Esophagus squamous epithelium (tissue), 5 donors: ENCODE data around the gene PIBF1. TPM values are rescaled to one million over a fixed set of nuclear protein-coding genes. Genes with fewer than 3 reads are reported as not detected.
A peak's percentile ranks its signal among the peaks of the same experiment; 100 is the strongest.

Source experiments
- DNase-seq: peaks from one replicate; lab custom pipeline; 2025; lab: John Stamatoyannopoulos, UW
- H3K27ac ChIP-seq, 4 donors: fragments of 200-600 bp; sonication (generic); one replicate each; pipeline ENCODE4 v1.5.1; 2016 to 2019; ENCODE audit warnings: mild to moderate bottlenecking in 1 of 4
- H3K27me3 ChIP-seq, 4 donors: fragments of 200-600 bp; sonication (generic); 1 replicate in 3 of 4; 2 replicates in 1 of 4; pipeline versions ENCODE4 v1.5.1 to v1.6.0; 2017 to 2021; ENCODE audit warnings: antibody characterized with exemption in 1 of 4
- H3K36me3 ChIP-seq, 3 donors: fragments of 200-600 bp; sonication (generic); one replicate each; pipeline ENCODE4 v1.5.1; 2016 to 2019
- H3K4me1 ChIP-seq, 3 donors: fragments of 200-600 bp; sonication (generic); one replicate each; pipeline ENCODE4 v1.5.1; 2017 to 2019
- H3K4me3 ChIP-seq, 4 donors: fragments of 200-600 bp; sonication (generic); 1 replicate in 3 of 4; 2 replicates in 1 of 4; pipeline ENCODE4 v1.5.1; 2016 to 2019; ENCODE audit warnings: mild to moderate bottlenecking in 2 of 4, moderate library complexity in 1 of 4
- H3K9me3 ChIP-seq, 3 donors: fragments of 200-600 bp; sonication (generic); one replicate each; pipeline ENCODE4 v1.5.1; 2016 to 2019
- POLR2A ChIP-seq, 4 donors: fragments of 450-650 bp; IDR thresholded peaks; one replicate each; pipeline ENCODE4 v1.6.1; 2017; ENCODE audit warnings: antibody characterized with exemption in 4 of 4, mild to moderate bottlenecking in 4 of 4, moderate library complexity in 3 of 4
- WGBS, 2 donors: methylation state at CpG; one replicate each; pipeline ENCODE4 v1.1.5; 2018; 5-methylcytosine and 5-hydroxymethylcytosine counted together
- intact Hi-C: fragments of 100-400 bp; cut with DNase I; formaldehyde crosslinking; loops from one replicate; pipeline ENCODE4 v1.15.0; 2022
- total RNA-seq, 4 donors: library from RNA; depleted of rRNA; stranded (reverse); fragments of >200 nt; gene quantifications; one replicate each; pipeline ENCODE4 v1.1.0, GENCODE V29; 2016
- TF ChIP-seq, protein P1 (sequence below), 6 experiments: fragments of 450-650 bp in 4 of 6; fragments of 200-600 bp in 2 of 6; sonication (generic) in 2 of 6; IDR thresholded peaks; one replicate each; pipeline ENCODE4 v1.5.1; 2016 to 2019; ENCODE audit warnings: antibody characterized with exemption in 6 of 6, mild to moderate bottlenecking in 4 of 6, moderate library complexity in 4 of 6
- donor health status: DM: yes; HTN: yes; CAD: no.

Gene PIBF1
- total RNA-seq, 4 donors from 2014 or later = 10.6 to 18.7 (median 11.9) TPM

DNA sequence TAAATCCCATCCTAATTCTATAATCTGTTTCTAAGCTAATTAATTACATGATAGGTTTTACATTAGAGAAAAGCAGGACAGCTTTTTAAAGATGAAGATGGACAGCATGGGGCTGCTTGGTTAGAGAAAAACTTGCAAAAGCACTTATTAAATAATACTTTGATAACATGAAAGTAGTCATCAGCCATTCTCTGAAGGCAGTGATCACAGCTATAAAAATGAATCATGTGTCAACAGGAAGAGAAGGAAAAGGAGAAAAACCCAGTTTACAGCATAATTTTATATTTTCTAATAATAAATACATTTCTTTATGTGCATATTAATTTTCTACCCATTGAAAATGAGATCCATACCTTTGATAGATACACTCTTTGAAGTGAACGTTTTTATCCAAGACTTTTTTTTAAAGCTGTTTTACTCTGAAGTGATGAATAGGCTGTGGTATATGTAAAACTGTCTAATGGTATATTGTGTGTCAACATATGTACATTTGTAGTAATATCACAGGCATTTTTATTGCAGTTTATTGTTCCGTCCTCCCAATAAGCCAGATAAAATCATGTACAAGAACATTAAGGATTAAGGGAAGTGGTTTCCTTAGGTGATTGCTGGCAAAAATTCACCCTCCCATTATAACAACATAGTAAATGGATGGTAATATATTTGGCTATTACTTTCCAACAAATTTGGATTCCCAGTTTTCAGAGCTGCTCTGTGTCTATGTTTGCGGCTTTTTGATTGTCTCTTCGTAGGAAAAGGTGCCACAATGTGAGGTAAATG, 275.5 kb downstream of the PIBF1 start:
- DNase-seq = no peak
- TF ChIP-seq POLR2A (IDR thresholded peaks at IDR 0.05) = no peak
- TF ChIP-seq, protein P1, sequence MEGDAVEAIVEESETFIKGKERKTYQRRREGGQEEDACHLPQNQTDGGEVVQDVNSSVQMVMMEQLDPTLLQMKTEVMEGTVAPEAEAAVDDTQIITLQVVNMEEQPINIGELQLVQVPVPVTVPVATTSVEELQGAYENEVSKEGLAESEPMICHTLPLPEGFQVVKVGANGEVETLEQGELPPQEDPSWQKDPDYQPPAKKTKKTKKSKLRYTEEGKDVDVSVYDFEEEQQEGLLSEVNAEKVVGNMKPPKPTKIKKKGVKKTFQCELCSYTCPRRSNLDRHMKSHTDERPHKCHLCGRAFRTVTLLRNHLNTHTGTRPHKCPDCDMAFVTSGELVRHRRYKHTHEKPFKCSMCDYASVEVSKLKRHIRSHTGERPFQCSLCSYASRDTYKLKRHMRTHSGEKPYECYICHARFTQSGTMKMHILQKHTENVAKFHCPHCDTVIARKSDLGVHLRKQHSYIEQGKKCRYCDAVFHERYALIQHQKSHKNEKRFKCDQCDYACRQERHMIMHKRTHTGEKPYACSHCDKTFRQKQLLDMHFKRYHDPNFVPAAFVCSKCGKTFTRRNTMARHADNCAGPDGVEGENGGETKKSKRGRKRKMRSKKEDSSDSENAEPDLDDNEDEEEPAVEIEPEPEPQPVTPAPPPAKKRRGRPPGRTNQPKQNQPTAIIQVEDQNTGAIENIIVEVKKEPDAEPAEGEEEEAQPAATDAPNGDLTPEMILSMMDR (IDR thresholded peaks at IDR 0.05) = no peak
- H3K36me3 ChIP-seq = peaks cover 0 to 9% (median 0%) of the 10 kb centered on the region in 3 donors
- H3K27ac ChIP-seq = peak overlapping the region; percentile 89 to 95 (median 92)
- WGBS, 2 donors = 46 to 58% methylated on average over 4 of the region's 4 CpGs
- intact Hi-C loops = no loop called here
- H3K4me3 ChIP-seq = peak overlapping the region; percentile 52 to 91 (median 82)
- H3K4me1 ChIP-seq = peaks cover 0 to 33% (median 0%) of the 10 kb centered on the region in 3 donors
- no peaks in the 10 kb centered on the region for H3K9me3 ChIP-seq
- H3K27me3 ChIP-seq = peaks cover 0 to 18% (median 0%) of the 10 kb centered on the region in 4 donors

DNA sequence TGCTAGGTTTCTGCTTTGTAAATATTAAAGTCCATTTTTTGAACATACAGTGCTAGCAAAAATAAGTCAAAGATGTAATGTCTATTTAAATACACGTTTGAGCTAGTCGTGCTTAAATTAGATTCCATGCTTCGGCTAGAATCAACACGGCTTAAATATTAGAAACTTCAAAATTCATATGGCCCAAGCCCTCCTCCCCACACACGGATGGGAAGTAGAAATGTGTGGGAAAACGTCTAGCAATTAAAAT, 276.1 kb downstream of the PIBF1 start:
- H3K36me3 ChIP-seq = peaks cover 0 to 12% (median 0%) of the 10 kb centered on the region in 3 donors
- intact Hi-C loops = no loop called here
- peaks cover 0 to 18% (median 0%) of the 10 kb centered on the region in 4 donors for H3K27me3 ChIP-seq
- peak overlapping the region; percentile 89 to 95 (median 92) for H3K27ac ChIP-seq
- peak overlapping the region; percentile 52 to 91 (median 82) for H3K4me3 ChIP-seq
- no peaks in the 10 kb centered on the region for H3K9me3 ChIP-seq
- 5 to 8% methylated on average over 6 of the region's 6 CpGs for WGBS, 2 donors
- no peak for TF ChIP-seq POLR2A (IDR thresholded peaks at IDR 0.05)
- TF ChIP-seq, protein P1 (IDR thresholded peaks at IDR 0.05) = no peak
- DNase-seq = no peak
- peaks cover 0 to 33% (median 0%) of the 10 kb centered on the region in 3 donors for H3K4me1 ChIP-seq

GRCh38 chr13:73058432-73058735, 276.5 kb downstream of the PIBF1 start:
- no peak for DNase-seq
- Histone ChIP-seq H3K36me3 (peaks cover 0 to 16% (median 0%) of the 10 kb centered on the region in 3 donors), H3K27ac (peak overlapping the region; percentile 89 to 95 (median 92)), H3K4me1 (peaks cover 0 to 33% (median 0%) of the 10 kb centered on the region in 3 donors), H3K4me3 (peak overlapping the region; percentile 52 to 91 (median 82)), H3K9me3 (no peaks in the 10 kb centered on the region), H3K27me3 (peaks cover 0 to 18% (median 0%) of the 10 kb centered on the region in 4 donors)
- 1% methylated on average over 6 to 8 of the region's 8 CpGs for WGBS, 2 donors
- TF ChIP-seq POLR2A (IDR thresholded peaks at IDR 0.05) = no peak
- TF ChIP-seq, protein P1 (IDR thresholded peaks at IDR 0.05) = no peak
- intact Hi-C loops = no loop called here

GRCh38 chr13:73058736-73059459, 277.0 kb downstream of the PIBF1 start, which contains the start of gene KLF5:
Gene KLF5, plus strand, starts transcription at chr13:73059005. Its CDS starts 323 bp downstream, at chr13:73059328.
- intact Hi-C loops = no loop called here
- H3K9me3 ChIP-seq = no peaks in the 10 kb centered on the region
- peak; percentile 68 for DNase-seq
- peaks cover 0 to 18% (median 0%) of the 10 kb centered on the region in 4 donors for H3K27me3 ChIP-seq
- peaks cover 0 to 18% (median 0%) of the 10 kb centered on the region in 3 donors for H3K36me3 ChIP-seq
- H3K4me3 ChIP-seq = peak within 1 kb of the TSS; percentile 52 to 91 (median 82)
- WGBS, 2 donors = 0 to 1% methylated on average over 6 to 24 of the region's 93 CpGs
- H3K4me1 ChIP-seq = peaks cover 0 to 37% (median 0%) of the 10 kb centered on the region in 3 donors
- H3K27ac ChIP-seq = peak within 1 kb of the TSS; percentile 89 to 97 (median 94)
- peak in 3 of 4 donors; percentile 97 to 99 (median 98) for TF ChIP-seq POLR2A (IDR thresholded peaks at IDR 0.05)
- TF ChIP-seq, protein P1 (IDR thresholded peaks at IDR 0.05) = no peak
